ENCODE measurements around the gene PLEKHG3.

PLEKHG3 gene

GRCh38 chr14:64790478-64790877 is 86.3 kb downstream of the PLEKHG3 start:
- no peak for DNase-seq

GRCh38 chr14:64792231-64792630 is 88.0 kb downstream of the PLEKHG3 start:
- DNase-seq = no peak

GRCh38 chr14:64792871-64793560 is 88.8 kb downstream of the PLEKHG3 start:
- no peak for DNase-seq

- DNase-seq = no peak
Observed at GRCh38 chr14:64795211-64795610, 91.0 kb downstream of the PLEKHG3 start.

GRCh38 chr14:64795921-64796320 is 91.7 kb downstream of the PLEKHG3 start:
- DNase-seq = no peak

- no peak for DNase-seq
Observed at GRCh38 chr14:64796369-64796768, 92.1 kb downstream of the PLEKHG3 start.

- DNase-seq = no peak
Observed at GRCh38 chr14:64799555-64799954, 95.3 kb downstream of the PLEKHG3 start.

All from NCI-H774 (cell line).